Iris pigment epithelial cell (primary cell): ENCODE measurements around the gene IGF1.
"Not testable (repeated sequence)": the region's sequence is repeated elsewhere in the genome, so short reads cannot be mapped to it uniquely, and the experiment has no call there.

Source experiments
- DNase-seq: peaks from one replicate; pipeline ENCODE4 v3.0.0-alpha.2; 2011; ENCODE audit warnings: low read depth

Gene IGF1

GRCh38 chr12:102379346-102380162 is 100.8 kb downstream of the IGF1 start:
- no peak for DNase-seq

- no peak for DNase-seq
These were observed 103.6 kb downstream of the IGF1 start for GRCh38 chr12:102376781-102377180.

GRCh38 chr12:102376181-102376747 is 104.1 kb downstream of the IGF1 start:
- peak; percentile 1 for DNase-seq

GRCh38 chr12:102374190-102374589 is 106.2 kb downstream of the IGF1 start:
- DNase-seq = no peak

- no peak for DNase-seq
These were observed 108.3 kb downstream of the IGF1 start for GRCh38 chr12:102372087-102372486.

- no peak for DNase-seq
These were observed 109.2 kb downstream of the IGF1 start for GRCh38 chr12:102371165-102371564.

GRCh38 chr12:102369876-102370275 is 110.5 kb downstream of the IGF1 start:
- DNase-seq = no peak

GRCh38 chr12:102365365-102365764 is 115.0 kb downstream of the IGF1 start:
- no peak for DNase-seq

GRCh38 chr12:102364709-102365108 is 115.7 kb downstream of the IGF1 start:
- no peak for DNase-seq

GRCh38 chr12:102356690-102357089 is 123.7 kb downstream of the IGF1 start:
- no peak for DNase-seq

- DNase-seq = not testable (repeated sequence)
These were observed 126.1 kb downstream of the IGF1 start for GRCh38 chr12:102354281-102354680.

- no peak for DNase-seq
These were observed 129.0 kb downstream of the IGF1 start for GRCh38 chr12:102351322-102351721.

GRCh38 chr12:102350070-102350469 is 130.3 kb downstream of the IGF1 start:
- DNase-seq = no peak

GRCh38 chr12:102349079-102349478 is 131.3 kb downstream of the IGF1 start:
- no peak for DNase-seq

- DNase-seq = no peak
These were observed 132.6 kb downstream of the IGF1 start for GRCh38 chr12:102347811-102348210.
